GM19395 (cell line): ENCODE measurements around the gene TAF4.
"Not testable (repeated sequence)": the region's sequence is repeated elsewhere in the genome, so short reads cannot be mapped to it uniquely, and the experiment has no call there.

Experiments
- ATAC-seq: cut with Tn5 transposase; IDR thresholded peaks from one replicate; pipeline ENCODE4 v1.9.1; 2021; ENCODE audit warnings: mild to moderate bottlenecking, moderate library complexity; ENCODE audit not compliant: unreplicated experiment

The TAF4 gene

DNA sequence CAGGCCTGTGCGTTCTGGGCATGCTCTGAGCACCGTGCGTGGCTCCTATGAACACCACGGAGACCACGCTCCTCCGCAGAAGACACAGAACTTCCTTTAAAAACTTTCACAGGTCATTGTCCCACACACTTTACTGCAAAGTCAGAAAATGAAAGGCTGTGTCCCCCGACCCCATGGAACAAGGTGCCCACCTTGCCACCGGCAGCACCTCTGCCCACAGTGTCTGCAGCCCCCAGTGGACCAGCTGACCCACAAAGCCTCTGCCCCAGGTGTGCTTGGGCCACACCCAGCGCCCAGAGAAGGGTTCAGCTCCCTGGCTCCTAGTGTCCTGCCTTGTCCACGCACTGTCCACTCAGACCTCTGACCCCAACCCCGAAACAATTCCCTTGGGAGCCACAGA, 8.7 kb downstream of the TAF4 start:
- ATAC-seq, result no peak

- ATAC-seq, result no peak
These were observed 9.3 kb downstream of the TAF4 start for GRCh38 chr20:62056377-62056776.

DNA sequence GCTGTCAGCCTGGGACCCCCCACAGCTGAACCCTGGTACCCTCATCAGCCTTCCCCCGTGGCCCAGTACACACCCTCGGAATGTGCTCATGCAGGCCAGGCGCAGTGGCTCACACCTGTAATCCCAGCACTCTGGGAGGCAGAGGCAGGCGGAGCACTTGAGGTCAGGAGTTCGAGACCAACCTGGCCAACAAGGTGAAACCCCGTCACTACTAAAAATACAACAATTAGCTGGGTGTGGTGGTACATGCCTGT, 9.9 kb downstream of the TAF4 start:
- not testable (repeated sequence) for ATAC-seq

DNA sequence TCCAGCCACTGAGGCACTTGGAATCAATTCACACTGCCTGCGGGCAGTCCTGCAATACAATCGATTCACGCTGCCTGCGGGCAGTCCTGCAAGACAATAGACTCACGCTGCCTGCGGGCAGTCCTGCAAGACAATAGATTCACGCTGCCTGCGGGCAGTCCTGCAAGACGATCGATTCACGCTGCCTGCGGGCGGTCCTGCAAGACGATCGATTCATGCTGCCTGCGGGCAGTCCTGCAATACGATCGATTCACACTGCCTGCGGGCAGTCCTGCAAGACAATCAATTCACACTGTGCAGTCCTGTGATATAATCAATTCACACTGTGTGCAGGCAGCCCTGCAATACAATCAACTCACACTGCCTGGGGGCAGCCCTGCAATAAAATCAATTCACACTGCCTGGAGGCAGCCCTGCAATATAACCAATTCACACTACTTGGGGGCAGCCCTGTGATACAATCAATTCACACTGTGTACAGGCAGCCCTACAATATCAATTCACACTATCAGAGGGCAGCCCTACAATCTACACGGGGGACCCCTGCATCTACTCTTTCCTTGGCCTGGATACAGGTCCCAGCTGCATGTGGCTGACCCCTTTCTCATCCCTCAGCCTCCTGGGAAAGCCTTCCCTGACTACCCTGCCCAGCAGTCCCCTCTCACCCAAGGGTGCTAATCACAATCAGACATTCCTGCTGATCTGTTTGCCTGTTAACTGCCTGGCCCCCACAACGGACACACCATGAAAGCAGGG, 10.4 kb downstream of the TAF4 start:
- no peak for ATAC-seq

GRCh38 chr20:62054451-62054953, 11.2 kb downstream of the TAF4 start:
- no peak for ATAC-seq

DNA sequence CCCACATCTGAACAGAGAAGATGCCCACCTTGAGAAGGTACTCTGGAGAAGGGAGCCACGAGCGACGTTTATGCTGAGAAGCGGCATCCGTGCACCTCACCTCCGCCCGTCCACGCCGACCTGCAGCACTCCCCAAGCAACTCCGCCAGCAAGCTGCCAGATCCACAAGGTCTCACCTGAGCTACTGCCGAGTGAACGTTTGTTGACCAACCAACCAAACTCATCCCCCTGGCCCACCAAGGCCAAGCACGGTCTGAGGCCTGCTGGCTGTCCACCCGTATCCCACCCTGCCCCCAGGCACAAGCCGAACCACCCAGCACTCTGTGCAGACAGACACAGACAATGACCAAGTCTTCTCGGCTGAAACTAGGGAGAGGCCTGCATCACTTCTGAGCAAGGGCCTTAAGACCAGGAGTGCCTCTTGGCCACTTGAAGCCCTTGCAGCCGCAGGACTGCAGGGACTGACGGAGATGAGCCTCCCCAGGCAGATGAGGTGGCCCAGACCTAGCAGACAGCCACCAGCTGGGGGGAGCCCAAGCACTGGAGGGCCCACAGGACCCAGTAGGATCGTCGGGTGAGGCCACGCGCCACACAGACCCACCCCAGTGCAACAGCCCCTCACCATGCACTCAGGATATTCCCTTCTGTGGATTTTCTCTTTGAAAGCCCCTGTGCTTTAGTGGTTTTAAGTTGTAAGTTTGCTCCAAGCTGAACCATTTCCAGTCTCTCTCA, 12.1 kb downstream of the TAF4 start:
- no peak for ATAC-seq

DNA sequence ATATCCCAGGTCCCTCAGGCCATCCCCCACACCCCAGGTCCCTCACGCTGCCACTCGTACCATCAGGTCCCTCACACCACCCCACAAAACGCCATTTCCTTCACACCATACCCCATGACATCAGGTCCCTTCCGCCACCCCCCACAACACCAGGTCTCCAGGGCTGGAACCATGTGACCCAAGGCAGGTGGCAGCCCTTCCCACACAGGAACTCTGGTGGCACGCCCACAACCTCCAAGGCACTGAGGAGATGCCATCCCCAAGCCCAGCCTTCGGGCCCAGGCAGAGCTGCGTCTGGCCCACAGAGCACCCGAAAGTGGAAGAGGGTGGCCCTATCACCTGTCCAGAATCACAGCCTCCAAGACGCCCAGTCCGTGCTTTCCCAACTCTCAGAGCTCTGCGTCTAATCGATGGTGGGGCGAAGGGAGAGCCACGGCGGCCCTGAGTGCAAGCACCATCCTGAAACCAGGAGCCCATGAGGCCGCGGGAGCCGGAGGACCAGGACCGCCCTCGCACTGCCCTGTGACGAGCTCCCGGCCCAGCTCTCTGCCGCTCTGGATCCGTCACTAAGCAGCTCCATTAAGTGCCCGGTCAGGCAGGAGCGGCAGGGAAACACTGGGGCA, 12.7 kb downstream of the TAF4 start:
- ATAC-seq, result no peak

DNA sequence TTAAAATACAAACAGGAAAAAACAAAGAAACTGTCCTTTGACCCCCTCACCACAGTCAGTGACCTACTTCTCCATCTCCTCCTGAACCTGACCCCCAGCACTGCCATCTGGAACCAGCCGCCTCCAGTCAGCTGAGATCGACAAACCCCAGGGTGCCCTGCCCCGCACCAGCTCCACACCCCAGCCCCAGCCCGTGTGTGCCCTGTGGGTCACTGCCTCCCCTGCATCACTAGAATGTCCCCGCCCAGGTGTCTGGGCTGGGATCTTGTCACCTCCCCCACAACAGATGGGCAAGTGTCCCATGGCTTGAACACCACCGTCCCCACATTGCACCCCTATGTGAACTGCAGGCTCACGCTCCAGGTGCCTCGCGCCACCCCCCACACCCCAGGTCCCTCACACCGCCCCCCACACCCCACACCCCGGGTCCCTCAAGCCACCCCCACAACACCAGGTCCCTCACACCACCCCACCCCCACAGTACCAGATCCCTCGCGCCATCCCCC, 13.3 kb downstream of the TAF4 start:
- no peak for ATAC-seq

DNA sequence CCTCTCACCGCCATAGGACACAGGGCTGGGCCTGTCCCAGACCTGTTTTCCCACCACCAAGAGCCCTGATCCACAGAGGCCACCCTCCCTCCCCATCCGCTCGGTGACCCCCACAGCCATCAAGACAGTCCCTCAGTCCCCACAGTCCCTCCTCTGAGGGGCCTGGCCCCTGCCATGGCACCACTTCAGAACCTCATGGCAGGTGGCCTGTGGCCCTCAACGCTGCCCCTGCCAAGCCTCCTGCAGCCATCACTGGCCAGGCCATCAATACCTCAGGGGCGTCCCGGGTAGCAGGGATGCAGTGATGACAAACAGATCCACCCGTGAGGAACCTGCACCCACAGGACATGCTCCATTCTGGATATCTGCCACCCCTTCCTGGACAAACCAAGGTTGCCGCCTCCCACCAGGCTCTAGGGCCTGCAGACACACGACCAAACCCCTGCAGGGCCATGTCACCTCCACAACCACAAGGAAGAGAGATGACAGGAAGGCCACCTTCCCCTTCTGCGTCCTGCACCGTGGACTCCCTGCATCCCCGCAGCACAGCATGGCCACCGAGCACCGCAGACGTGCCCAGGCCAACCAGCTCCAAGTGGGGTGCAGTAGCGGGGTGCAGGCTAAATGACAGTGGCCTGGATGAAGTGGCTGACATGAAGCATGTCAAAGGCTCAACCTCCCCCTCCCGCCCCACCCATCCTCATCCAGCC, 14.0 kb downstream of the TAF4 start:
- ATAC-seq, result no peak

- no peak for ATAC-seq
These were observed 14.5 kb downstream of the TAF4 start for GRCh38 chr20:62051144-62051543.

DNA sequence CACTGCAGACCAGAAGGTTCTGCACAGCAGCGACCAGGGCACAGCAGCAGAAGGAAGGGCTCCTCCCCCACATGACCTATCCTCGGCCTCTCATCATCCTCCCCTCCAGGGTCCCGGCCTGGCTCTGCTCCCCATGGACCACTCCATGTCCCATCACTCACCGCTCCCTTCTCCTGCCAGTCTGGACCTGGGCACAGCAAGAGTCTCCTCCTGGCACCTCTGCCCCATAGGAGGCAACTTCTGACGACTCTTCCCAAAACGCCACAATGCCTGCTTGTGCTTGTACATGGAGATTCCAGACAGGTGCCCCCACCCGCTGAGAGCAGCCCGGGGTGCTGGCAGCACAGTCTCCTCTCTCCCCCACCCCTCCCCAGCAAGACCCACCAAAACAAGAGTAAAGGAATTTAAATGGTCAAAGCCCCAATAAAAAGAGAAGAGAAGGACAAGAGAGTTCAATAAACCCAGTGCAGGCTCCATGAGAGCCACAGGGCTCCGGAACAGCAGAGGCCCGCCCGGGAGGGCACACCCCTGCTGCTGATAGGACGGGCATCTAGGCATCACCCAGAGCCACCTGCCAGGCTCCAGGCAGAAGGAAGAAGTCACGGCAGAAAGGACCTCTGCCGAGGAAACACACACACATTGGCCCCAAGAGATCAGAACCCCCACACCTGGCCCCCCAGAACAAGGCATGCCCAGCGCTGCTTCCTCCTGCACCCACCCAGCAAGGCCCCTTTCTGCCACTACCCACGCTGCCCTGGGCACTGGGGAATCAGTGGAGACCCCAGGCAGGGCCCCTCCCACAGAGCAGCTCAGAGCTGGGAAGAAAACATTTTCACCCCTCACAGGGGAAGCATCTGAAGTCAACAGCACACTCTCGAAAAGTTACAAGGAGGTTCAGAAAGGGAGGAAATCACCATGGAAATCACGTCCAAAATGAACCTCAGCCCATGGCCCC, 15.2 kb downstream of the TAF4 start:
- no peak for ATAC-seq

- ATAC-seq, result no peak
These were observed 16.1 kb downstream of the TAF4 start for GRCh38 chr20:62049342-62050165.

- ATAC-seq, result no peak
These were observed 16.8 kb downstream of the TAF4 start for GRCh38 chr20:62048821-62049291.

DNA sequence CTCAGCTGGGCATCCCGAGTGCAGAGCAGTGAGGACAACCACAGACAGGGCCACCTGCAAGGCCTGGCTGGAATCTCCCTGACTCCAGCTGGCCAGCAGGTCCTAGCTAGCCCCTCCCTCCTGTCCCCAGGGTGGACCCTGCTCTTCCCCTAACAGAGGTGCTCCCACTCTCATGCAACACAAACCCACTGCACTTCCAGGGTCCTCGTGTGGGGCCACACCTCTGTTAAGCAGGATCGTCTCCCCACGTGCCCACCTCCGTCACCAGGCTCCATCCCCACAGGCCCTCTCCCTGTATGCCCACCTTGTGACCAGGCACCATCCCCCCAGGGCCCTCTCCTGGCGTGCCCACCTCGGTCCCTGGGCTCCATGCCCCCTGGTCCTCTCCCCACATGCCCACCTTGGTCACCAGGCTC, 17.3 kb downstream of the TAF4 start:
- no peak for ATAC-seq

DNA sequence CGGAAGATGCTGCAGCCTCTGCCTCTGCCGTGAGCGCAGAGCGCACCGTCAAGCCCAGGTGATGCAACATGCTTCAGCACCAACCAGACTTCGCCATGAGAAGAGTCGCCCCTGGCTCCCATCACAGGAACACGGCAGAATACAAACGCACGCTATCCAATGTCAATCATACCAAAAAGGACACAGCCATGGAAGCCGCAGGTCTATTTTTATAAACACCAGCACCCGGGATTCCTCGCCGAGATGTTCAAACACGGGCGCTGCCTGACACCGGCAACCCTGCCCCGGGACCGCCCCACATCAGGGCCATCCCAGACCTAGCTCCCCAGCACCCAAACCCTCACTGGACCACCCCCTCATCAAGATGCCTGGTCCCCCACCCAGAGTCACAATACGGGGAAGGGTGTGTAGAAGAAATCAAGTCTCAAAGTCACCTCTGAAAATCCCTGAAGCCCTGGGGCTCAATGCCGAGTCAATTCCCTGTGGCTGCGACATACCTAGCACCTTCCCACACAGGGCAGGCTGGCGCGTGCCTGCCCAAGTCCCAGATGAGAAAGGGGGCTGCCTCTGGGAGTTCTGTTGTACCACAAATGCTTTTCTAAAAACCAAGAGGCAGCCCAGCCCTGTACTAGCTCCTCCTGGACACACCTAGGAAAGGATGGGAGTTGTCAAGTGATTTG, 17.9 kb downstream of the TAF4 start:
- no peak for ATAC-seq

- ATAC-seq, result no peak
These were observed 19.2 kb downstream of the TAF4 start for GRCh38 chr20:62046431-62046830.

DNA sequence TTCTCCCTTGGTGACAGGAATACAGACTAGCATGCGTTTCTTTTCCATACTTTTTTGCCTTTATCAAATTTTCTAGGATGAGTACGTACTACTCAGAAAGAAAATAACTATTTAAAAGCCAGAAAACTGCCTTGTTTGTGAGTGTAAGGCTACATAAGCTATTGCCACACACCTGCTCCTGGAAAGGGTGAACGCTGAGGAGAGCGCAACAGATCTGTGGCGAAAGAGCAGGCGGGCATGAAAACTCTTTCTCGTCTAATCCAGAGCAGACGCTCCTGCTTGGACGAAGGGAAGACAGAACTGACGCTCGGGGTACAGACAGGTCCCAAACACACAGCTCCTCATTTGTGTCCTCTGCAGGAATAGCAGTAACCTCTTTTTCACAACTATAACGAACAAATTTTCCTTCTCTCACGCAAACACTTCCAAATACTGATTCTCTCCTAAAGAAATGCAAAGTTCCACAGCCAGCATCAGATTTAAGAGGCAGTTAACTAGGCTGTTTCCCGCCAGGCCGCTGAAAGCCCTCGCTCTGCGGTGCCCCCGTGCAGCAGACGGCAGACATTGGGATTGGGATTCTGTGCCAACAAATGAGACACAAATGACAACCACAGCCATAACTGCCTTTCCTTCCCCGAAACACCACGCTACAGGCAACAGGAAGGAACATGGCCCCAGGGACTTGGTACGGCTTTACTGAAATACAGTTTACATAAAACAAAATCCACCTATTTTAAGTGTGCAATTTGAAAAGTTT, 20.0 kb downstream of the TAF4 start:
- no peak for ATAC-seq

DNA sequence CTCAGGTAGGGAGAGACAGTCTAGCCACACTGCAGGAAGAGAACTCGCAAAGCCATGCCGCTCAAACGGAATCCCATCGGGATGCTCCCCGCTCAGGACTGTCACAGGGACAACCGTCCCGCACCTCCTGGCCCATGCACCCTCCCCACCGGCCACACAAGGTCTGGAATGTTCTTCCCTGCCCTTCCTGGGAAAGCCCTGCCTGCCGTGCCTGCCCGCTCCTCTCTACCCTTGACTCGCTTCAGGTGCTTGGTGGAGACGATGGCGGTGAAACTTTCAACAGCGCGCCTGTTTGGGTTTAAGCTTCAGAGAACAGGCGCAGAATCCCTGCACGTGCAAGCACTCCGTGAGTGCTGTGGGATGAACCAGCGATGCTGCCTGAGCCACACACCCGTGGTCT, 20.6 kb downstream of the TAF4 start:
- no peak for ATAC-seq
